HG03064 (cell line): ENCODE measurements around the gene FAIM2.

Experiments used
- ATAC-seq: cut with Tn5 transposase; IDR thresholded peaks from one replicate; pipeline ENCODE4 v1.9.1; 2021; ENCODE audit warnings: low read depth; ENCODE audit not compliant: unreplicated experiment

The FAIM2 gene

DNA sequence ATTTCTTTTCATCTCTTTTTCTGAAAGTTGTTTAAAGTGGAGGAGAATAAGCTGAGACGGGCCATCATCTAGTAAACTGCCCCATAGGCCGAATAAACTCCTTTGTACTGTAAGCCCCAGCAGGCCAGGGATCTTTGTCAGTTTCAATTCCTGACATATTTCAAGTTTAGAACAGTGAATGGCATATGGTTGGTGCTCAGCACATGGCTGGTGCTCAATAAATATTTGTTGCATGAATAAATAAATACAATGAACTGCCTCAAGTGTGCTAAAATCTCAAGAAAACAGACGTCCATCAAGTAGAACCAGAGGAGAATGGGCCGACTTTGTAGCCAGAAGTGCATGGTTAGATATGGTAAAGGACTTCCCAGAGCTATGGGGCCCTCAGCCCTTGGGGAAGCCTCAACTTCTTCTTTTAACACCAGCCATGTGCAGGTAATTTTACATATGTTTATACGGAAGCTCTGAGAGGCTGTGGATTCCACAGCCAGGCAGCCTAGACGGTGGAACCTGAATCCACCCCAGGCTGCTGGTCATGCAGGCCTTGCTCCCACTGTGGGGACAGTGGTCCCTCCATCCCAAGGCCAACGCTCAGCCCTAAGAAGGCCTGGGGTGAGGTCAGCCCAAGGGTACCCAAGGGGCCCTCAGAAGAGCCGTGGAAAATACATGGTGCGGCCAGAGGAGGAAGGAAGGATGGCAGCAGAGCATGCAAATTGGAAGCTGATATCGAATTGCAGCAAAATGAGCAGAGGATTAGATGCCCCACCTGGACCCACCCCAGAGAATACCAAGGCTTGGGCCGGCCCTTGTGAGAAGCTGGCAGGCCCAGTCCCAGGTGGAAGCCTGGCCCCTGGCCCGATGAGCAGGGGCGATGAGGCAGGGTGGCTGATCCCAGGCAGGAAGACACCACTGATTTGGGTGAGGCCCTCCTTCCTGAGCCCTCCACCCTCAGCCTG, 38.1 kb upstream of the FAIM2 start:
- ATAC-seq: no peak

DNA sequence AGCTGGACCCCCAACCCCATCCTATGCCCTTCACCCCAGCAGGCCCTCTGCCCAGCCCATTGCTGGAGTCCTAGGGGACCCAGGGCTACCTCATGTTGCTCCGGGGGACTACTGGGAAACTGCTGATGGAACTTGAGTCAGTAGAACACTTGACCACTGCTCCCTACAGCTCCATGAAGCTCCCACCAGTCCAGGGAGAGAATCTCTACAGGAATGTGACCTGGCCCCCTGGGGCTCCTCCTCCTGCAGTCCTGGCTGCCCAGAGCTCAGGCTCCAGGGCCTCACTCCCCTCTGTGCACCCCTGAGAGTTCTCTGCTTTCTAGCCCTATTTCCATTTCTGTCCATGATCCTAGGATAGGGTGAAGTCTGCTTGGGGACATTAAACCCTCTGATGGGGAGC, 36.0 kb upstream of the FAIM2 start:
- no peak for ATAC-seq

DNA sequence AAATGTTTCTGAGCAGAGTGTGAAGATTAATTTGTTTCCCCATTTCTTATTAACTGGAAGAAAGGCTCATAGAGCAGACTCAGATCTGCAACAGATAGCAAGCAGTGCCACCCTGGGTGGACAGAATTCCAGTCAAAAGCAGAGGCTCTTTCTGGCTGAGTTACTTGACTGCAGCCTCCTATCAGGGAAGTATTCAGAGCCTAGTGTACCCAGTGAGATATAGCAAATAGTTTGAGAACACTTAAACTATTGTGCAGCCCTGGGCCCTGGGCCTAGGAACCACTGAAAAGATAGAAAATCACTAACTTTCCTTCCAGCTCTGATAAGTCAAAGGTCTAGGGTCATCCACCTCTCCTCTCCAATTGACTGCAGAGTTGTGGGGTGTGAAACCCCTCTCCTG, 35.6 kb upstream of the FAIM2 start:
- no peak for ATAC-seq

DNA sequence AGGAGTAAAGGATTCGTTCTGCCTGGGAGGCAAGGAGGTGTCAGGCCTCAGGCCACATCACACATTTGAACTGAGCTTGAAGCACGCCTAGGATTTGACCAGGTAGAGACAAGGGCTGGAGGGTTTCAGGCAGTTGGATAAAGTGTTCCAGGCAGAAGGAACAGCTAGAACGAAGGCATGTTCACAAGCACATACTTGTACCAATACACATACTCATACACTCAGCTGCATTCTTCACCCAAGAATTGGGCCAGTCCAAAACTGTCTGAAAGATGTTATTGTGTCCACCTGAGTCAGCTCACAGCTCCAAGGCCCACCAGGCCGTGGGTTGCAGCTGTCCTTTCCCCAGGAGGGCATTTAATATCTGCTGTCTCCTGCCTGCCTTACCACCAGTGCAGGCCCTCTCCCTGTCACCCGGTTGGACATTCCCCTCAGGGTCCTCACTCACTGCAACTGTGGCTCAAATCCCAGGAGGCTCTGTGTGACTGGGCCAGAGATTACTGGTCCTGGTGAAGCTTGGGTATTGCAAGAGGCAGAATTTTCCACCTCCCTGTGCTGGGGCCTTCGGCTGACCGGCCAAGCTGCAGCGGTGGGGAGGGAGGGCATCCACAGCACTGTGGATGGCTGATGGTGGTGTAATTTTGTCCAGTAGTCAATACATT, 34.1 kb upstream of the FAIM2 start:
- no peak for ATAC-seq

DNA sequence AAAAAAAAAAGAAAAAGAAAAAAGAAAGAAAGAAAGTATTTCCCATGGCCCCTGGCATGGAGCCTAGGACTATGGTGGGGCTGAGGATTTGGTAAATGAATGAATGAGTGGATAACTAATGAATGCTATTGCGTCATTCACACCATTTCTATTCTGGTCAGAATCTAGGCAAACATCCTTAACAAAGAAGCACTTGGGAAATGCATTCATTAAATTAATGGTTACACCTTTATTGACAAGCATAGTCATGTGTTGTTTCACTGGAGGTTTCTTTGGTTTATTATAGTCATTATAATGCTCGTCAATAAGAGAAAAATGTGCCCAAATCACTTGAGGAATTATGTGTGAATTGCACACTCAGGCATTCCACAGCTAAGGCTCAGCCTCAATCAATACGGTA, 33.2 kb upstream of the FAIM2 start:
- ATAC-seq: no peak

DNA sequence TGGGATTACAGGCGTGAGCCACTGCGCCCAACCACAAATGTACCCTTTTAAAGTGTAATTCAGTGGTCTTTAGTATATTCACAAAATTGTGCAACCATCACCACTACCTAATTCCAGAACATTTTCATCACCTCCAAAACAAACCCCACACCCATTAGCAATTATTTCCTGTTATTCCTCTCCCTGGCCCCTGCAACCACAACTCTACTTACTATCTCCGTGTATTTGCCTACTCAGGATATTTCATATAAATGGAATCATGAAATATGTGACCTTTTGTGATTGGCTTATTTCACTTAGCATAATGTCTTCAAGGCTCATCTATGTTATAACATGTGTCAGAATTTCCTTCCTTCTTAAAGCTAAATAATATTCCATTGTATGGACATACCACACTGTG, 30.8 kb upstream of the FAIM2 start:
- no peak for ATAC-seq

DNA sequence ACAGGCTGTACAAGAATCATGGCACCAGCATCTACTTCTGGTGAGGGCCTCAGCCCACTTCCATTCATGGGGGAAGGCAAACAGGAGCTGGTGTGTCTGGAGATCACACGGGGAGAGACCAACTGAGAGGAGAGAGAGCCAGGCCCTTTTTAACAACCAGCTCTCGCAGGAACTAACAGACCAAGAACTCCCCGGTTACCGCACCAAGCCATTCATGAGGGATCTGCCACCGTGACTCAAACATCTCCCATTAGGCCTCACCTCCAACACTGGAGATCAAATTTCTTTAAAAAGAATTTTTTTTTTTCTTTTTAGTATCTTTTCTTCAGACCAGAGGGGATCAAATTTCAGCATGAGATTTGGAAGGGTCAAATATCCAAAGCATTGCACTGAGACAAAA, 30.1 kb upstream of the FAIM2 start:
- no peak for ATAC-seq

DNA sequence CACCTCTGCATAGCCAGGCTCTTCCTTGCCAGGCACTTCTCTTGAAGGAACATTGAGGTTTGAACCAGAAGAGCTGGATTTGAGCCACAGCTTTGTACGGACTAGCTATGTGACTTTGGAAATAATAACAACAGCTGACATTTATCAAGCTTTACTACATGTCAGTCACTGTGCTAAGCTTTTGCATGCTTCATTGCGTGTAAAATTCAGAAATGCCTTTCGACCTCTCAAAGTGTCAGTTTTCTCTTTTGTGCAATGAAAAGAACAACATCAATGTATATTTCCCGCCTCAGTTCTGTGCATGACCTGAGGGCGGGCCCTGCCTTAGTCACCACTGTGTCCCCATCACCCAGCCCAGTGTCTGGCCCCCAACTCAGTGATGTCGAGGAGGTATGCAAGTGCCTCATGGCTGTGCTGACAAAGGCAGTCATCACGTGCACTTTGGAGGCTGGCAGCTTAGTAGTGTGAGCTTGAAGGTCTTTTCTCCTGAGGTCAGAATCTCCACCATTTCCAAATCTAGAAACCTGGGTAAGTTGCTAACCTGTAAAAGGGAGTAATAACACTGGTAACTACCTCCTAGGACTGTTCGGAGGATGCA, 28.9 kb upstream of the FAIM2 start:
- ATAC-seq: no peak

DNA sequence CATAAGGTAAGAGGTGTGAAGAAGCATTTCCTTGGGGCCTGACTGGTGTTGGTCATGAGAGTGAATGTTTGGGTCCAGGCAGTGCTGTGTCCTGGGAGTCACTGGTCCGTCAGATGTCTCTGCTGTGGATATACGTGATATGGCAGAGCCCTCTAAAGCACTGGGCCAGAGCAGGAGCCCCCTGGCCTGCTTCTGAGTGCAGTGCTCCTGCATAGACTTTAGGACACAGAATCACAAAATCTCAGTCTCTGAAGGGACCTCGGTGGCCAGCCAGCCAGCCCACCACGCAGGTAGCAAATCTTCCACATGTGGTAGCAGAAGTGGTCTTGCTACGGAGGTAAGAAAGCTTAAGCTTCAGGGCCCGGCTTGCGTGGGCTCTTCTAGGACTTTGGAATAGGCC, 28.3 kb upstream of the FAIM2 start:
- ATAC-seq: no peak

DNA sequence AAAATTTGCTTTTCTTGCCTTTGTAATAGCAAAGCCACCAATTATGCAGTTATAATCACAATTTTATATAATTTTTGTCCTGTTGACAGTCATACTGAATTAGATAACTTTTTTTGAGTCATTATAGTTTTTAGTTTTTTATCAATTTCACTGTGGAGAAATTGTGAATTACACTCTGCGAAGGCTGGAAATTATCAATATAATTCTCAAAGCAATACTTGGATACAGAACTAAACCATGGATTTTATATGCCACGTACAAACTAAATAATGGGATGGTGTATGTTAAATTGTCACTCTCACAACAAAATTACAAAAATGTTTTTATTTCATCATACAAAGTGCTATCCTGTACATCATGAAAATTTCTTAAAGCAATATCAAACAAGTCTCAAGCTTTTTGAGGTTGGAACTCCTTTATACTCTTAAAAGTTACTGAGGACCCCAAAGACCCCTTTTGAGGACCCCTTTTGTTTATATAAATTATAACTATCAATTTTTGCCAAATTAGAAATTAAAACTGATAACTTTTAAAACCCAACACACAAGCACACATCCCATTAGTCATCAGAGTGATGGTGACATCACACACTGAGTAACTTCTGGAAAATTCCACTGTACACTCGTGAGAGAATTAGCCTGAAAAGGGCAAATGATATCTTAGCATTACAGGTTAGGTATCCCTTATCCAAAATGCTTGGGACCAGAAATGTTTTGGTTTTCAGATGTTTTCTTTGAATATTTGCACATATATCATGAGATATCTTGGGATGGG, 27.0 kb upstream of the FAIM2 start:
- no peak for ATAC-seq

DNA sequence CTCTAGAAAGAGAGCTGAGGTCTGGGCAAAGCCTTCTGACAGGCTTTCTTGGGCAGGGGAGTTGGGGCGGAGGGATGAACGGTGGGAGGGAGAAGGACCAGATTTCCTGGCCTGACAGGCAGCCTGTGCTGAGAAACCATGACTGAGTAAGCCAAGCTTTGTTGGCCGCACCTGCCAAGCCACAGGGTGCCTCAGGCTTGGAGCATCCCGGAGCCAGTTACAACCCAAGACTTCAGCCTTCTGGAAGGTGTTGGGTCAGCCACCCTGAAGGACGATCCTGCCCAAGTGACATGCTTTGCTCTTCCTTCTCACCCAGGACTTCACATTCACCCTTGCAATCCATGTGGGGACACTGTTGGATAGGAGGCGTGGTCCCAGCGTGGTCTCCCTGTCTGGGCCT, 25.9 kb upstream of the FAIM2 start:
- no peak for ATAC-seq

DNA sequence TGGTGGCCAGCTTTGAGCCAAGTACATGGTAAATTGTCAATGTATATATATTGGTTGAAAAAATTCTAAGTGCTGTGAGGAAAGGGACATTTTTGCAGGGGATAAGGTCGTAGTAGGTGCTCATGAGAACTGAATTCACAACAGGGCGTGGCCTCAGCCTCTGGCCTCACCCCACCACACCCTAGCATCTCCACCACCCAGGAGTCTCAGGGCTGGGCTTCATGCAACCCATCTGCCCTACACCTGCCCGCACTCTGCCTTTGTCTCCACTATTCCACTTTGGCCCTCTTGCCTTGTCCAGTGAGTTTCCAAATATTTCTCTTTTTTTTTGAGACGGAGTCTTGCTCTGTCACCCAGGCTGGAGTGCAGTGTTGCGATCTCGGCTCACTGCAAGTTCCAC, 24.8 kb upstream of the FAIM2 start:
- no peak for ATAC-seq

DNA sequence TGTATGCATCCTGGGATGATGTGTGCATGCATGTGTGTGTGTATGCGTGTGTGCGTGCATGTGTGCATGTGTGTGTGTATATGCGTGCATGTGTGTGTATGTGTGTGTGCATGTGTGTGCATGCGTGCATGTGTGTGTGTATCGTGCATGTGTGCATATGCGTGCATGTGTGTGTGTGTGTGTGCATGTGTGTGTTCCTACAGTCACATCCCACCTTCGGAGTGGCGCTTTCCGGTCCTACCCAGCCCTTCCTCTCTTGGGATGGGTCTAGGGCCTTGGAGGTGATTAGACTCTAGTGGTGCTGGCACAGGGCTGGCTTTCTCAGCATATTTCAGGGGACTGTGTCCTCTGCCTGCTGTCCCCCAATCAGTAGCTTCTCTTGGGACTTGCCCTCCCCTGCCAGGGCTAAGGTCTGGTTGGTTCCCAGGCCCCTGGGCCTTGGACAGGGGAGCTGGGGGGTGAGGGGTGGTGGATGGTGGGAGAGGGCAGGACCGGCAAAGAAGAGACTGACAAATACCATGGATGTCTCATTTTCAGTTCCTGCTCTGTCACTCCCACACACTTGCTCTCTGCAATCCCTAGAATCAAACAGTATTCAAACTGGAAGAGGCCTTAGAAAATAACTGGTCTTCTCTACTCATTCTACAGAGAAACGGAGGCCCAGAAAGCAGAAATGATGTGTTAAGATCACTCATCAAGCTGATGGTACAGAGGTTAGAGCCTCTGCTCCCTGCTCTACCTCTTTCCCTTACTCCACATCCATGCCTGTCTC, 21.9 kb upstream of the FAIM2 start:
- ATAC-seq: no peak

DNA sequence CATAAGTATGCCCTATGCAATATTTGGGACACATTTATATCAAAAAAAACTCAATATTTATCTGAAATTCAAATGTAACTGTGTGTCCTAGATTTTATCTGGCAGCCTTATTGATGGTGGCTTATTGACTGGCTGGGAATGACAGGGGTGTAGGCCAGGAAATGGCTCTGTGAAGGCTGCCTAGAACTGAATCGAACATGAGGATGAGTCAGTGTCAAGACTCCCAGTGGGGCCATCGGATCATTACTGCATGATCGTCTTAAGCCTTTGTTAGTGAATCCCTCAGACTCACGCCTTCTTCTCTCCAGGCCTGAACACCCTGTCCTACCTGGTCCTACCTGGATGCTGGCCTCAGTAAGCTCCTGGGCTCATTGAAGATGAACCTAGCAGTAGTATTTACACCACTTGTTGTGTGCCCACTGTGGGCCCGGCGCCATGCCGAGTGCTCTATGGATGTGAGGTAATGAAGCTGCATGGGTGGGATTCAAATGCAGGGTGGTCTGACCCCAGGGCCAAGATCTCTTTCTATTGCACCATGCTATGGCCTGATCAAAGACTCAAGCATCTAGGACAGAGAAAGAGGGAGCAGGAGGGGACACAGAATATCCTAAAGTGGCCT, 21.0 kb upstream of the FAIM2 start:
- no peak for ATAC-seq

DNA sequence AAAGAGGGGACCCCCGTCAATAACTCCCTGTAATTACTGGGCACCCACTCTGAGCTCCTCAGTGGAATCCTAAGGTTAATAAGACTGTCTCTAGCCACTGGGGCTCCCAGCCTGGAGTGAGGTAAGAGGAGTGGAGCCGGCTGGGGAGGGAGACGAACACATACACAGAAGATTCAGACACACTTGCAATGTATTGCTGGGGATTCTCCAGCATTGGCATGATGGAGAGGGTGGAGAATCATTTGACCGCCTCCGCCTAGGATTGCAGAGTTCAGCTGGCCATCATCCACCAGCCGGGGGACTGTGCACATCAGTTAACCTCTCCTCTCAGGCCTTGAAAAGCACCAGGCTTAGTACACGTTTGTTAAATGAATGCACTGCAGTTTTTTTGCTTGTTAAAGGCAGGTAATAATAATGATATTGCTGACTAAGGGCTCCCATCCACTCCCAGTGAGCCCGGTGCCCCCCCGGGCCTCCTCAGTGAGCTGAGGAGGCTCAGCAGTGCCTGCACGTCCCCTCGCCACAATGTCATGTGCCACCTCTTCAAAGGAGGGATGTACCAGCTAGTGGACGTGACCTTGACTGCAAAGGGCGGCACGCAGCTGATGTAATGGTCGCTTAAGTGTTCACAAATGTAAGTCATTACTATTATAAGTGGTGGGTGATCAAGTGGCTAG, 20.3 kb upstream of the FAIM2 start:
- ATAC-seq: no peak

DNA sequence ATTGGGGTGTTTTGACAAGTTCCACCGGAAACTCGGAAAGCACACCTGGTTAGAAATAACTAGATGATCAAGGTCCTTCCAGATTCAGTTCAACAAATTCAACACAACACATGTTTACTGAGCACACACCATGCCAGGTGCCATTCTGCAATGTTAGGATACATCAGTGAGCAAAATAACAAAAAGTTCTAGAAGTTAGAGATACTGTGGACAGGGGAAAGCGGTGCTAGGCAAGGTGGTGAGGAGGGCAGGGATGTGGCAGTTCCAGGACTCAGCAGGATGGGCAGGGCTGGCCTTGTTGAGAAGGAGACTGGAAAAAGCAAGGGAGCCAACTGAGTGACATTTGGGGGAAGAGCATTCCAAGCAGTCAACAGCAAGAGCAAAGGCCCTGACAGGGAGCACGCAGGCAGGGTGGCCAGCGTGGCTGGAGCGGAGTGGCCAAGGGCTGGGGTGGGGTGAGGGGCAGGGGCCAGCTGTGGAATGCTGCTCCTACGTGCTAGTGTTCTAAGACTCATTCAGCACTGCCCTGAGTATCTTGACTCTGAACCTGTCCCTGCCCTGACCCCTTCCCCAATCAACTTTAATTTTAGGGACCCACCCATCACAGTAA, 19.4 kb upstream of the FAIM2 start:
- no peak for ATAC-seq

DNA sequence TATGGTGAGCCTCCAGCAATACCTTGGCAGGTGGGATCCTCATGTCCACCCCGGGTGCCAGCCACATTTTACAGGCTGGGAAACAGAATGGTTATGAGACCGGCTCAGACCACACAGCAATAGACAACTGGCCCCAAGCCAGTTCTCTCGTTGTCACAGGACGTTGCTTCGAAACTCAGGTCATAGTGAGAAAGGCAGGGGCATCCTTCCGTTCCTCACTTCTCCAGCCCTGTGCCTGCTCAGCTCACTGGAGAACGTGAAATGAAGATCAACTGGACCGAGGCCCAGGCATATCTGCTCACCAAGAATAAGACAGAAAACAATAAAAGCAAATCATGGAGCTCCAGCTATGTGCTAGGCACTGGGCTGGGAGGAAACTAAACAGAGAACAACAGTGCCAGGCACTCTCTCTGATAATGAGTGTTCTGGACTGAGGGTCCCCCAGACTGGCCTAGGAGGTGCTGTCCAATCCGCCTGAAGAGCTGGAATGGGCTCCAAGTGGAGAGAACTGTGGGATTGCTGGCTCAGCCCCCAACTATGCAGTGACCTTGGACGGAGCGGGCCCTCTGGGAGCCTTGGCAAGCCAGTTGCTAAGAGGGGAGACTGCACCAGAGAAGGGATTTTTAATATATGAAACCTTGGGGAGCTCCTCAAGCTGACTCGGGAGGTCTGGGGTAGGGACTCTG, 18.8 kb upstream of the FAIM2 start:
- no peak for ATAC-seq

DNA sequence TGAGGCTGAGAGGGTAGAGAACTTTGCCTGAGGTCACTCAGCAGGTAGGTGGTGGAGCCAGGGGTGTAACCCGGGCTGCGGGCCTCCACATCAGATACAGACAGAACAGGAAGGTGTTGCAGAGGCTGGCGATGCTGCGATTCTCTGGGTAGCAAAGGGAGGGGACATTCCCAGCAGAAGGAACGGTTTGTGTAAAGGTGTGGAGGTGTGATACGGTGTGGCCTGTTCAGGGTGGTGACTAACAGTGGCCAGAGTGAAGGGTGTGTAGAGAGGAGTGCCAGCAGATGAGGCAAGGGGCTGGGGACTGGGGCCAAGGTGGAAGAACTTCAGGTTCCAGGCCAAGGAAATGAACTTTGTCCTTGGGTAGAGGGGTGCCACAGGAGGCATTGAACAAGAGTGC, 18.2 kb upstream of the FAIM2 start:
- no peak for ATAC-seq
